ENCODE measurements around the gene RPS15. TPM values are rescaled to one million over a fixed set of nuclear protein-coding genes. Genes with fewer than 3 reads are reported as not detected.

The RPS15 gene
- total RNA-seq, 2 donors from 2014 or later: 1,055 to 1,445 TPM

- Histone ChIP-seq H3K27ac (no peak overlapping the region), H3K27me3 (peaks cover 75% of the 10 kb centered on the region), H3K9ac (ENCODE audit: low read depth in 2 of 2, low read length in 2 of 2) (no peak overlapping the region), H3K9me3 (no peaks in the 10 kb centered on the region), H3K4me1 (peaks cover 11% of the 10 kb centered on the region), H3K36me3 (no peaks in the 10 kb centered on the region), H3K4me3 (no peak overlapping the region)
- intact Hi-C loops (cut with DNase I): no loop called here
- no peak for TF ChIP-seq CTCF (IDR thresholded peaks at IDR 0.05)
- no peak for DNase-seq
Measured at GRCh38 chr19:1447944-1448343, 9.7 kb downstream of the RPS15 start.

DNA sequence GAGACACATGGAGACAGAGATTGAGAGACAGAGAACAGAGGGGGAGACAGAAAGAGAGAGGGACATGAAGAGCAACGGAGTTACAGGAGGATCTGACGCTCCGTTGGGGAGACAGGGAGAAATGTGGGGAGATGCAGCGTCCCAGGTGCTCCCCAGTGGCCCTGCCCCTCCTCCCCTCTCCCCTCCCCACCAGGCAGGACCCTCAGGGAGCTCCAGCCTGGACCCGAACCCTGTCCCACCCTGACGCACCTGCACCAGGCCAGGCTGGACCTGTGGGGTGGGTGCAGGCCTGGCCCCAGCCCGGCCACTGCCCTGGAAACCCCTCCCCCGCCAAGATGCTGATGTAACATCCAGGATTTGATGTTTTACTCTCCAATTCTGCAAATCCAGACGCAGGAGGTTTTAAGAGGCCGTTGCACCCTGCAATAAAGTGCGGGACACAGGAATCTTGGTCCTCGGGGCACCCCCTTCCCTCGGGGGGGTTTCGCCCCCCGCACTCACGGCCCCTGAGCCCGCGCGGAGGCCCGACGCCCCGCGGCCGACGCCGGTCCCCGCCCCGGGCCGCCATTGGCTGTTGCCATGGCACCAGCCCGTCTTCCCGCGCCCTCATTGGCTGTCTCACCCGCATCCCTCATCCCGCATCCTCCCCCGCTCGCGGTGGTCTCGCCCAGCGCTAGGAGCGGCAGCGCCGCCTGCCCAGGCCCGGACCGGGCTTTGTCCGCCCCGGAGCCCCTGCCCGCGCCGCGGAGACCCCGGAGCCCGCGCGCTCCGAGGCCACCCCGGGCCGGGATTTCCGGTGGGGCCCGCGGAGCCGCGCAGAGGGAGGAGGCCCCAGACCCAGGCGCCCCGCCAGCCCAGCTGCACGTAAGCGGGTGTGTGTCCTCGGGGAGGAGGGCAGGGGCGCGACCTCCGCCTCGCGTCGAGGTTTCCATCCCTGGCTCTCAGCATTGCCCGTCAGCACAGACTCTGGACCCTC lies 11.6 kb downstream of the RPS15 start, which contains the start of gene APC2:
APC2 (plus strand) TSS at position 655 of the 976 bp plus-strand sequence. CDS start 2,881 bp downstream, outside the sequence.
- Histone ChIP-seq H3K4me3 (no peak within 1 kb of the TSS), H3K27me3 (peaks cover 91% of the 10 kb centered on the region), H3K4me1 (peaks cover 6% of the 10 kb centered on the region), H3K27ac (no peak within 1 kb of the TSS), H3K36me3 (no peaks in the 10 kb centered on the region), H3K9ac (ENCODE audit: low read depth in 2 of 2, low read length in 2 of 2) (no peak within 1 kb of the TSS), H3K9me3 (no peaks in the 10 kb centered on the region)
- TF ChIP-seq CTCF (IDR thresholded peaks at IDR 0.05): no peak
- intact Hi-C loops (cut with DNase I): no loop called here
- no peak for DNase-seq

DNA sequence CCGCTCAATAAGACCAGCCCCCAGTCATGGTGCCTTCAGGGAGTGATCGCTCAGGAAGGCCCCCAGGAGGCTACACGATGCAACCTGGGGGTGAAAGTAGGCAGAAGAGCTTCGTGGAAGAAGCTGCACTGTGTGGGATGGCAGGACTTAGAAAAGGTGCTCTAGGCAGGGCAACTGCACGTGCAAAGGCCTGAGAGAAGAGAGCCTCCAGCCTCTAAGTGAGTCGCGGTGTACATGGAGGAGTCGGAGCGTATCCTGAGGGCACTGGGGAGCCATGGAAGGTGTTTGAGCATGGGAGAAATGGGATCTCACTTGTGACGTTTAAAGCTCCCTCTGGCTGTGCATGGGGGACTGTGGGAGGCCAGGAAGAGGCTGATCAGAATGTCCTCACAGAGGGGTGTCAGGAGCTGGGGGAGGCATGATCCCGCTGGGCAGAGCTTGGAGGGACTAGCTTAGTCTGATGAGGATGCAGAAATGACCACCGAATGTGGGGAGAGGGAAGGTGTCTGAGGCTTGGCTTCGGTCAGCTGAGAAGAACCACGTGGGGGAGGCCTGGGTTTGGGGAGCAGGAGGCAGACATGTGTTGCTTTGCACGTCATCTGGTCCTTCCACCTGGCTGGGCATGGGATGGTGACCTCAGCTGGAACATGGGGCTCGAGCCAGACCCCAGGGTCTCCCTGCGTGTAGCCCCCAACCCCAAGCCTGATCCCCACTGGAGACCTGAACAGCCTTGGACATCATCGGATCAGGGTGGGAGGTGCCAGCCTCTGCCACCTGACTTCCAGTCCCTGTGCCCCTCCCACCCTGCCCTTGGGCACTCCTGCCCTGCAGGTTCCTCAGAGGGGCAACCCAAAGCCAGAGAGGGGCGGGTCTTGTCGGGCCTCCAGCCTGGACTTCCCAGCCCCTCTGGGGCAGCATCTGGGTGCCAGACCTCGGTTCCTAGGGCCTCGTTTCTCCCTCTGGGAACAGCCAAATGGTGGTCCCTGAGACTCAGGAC lies 12.8 kb downstream of the RPS15 start:
- H3K4me1 ChIP-seq: peaks cover 9% of the 10 kb centered on the region
- H3K27ac ChIP-seq: no peak overlapping the region
- no peak for DNase-seq
- intact Hi-C loops (cut with DNase I): no loop called here
- peaks cover 93% of the 10 kb centered on the region for H3K27me3 ChIP-seq
- no peak for TF ChIP-seq CTCF (IDR thresholded peaks at IDR 0.05)
- H3K36me3 ChIP-seq: no peaks in the 10 kb centered on the region
- H3K4me3 ChIP-seq: no peak overlapping the region
- H3K9me3 ChIP-seq: no peaks in the 10 kb centered on the region
- H3K9ac ChIP-seq (ENCODE audit: low read depth in 2 of 2, low read length in 2 of 2): no peak overlapping the region

- TF ChIP-seq CTCF (IDR thresholded peaks at IDR 0.05): no peak
- no peak for DNase-seq
- Histone ChIP-seq H3K4me3 (no peak overlapping the region), H3K4me1 (peaks cover 3% of the 10 kb centered on the region), H3K27me3 (peaks cover 93% of the 10 kb centered on the region), H3K9me3 (no peaks in the 10 kb centered on the region), H3K9ac (ENCODE audit: low read depth in 2 of 2, low read length in 2 of 2) (no peak overlapping the region), H3K27ac (no peak overlapping the region), H3K36me3 (no peaks in the 10 kb centered on the region)
- intact Hi-C loops (cut with DNase I): no loop called here
Measured at GRCh38 chr19:1451916-1452801, 14.0 kb downstream of the RPS15 start.
